Measurements from ENCODE around the gene TFR2. TPM values are rescaled to one million over a fixed set of nuclear protein-coding genes. Genes with fewer than 3 reads are reported as not detected.

Gene TFR2
- total and polyA plus RNA-seq, 2 of the 4 experiments (the other 2 are of a cell fraction), result 0.18 to 0.50 TPM

DNA sequence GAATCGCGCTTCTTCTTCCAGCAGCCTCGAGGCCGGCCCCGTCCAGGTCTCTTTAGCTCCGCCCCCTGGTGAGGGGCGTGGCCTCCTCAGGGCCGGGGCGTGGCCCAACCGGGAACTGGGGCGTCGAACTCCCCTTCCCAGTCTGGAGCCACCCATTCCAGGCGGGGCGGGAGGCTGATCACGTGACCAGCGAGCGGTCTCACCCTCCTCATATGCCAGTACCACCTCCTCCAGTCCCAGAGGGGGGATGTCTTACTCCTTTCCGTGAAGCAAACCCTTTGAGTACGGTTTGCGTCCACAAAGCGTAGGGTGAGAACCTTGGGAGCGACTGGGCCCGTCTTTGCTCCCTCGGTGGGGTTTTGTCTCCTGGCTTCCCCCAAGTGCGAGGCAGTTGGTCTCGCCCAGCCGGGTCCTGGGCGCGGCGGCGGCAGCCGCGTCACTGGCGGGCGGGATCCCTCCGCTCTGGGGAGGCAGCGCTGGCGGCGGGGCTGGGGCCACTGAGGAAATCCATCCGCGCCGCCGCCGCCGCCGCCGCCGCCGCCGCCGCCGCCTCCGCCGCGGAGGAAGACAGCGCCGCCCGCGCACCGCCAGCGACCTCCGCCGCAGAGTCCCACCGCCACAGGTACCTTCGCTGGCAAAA lies 32.1 kb upstream of the TFR2 start, which contains the start of gene GNB2:
Gene GNB2, plus strand, starts transcription at position 439 of the 640 bp plus-strand sequence. CDS start 2,526 bp downstream, outside the sequence.
- H3K9ac ChIP-seq (ENCODE audit: low read depth, low read length), result peak within 1 kb of the TSS; percentile 98
- peak within 1 kb of the TSS; percentile 70 to 100 for H4K8ac ChIP-seq (ENCODE audit: low read depth in 2 of 2, low read length in 2 of 2)
- dilution Hi-C loops (cut with HindIII; ENCODE audit: low sequenced_read_pairs, unreplicated experiment), result no loop called here
- H3K23ac ChIP-seq (ENCODE audit: low read depth, low read length), result peak within 1 kb of the TSS; percentile 100
- DNase-seq, result peak; percentile 99
- peaks cover 9 to 26% of the 10 kb centered on the region in 2 experiments for H3K79me1 ChIP-seq (ENCODE audit: low read depth in 1 of 2, low read length in 2 of 2)
- no peaks in the 10 kb centered on the region for H3K9me3 ChIP-seq (ENCODE audit: control insufficient read depth, insufficient read depth, low read length)
- peak within 1 kb of the TSS; percentile 100 for H2AFZ ChIP-seq (replicated peaks; ENCODE audit: low read length, poor library complexity)
- peak within 1 kb of the TSS; percentile 94 for H2AK5ac ChIP-seq (ENCODE audit: low read depth, low read length)
- WGBS, 2 experiments (ENCODE audit: extremely low coverage in 2 of 2, insufficient read length in 1 of 2), result 0% methylated on average over 11 of the region's 65 CpGs; no CpG with 5 or more reads in 1 of the 2 experiments
- no TSS peak for BruUV-seq (replicated peaks)
- peak within 1 kb of the TSS; percentile 97 for H3K27ac ChIP-seq (ENCODE audit: insufficient read depth, low read length)
- H3K14ac ChIP-seq (replicated peaks; ENCODE audit: low read depth, low read length), result peak within 1 kb of the TSS; percentile 100
- intact Hi-C loops (cut with micrococcal nuclease), result loop anchor here (1.0 to 2.0 kb wide), 3 partner anchors 61 to 87 kb away; partner anchors contain the start of genes FBXO24, LRCH4, MOSPD3 and PCOLCE
- H2BK15ac ChIP-seq (ENCODE audit: low read depth, low read length), result peak within 1 kb of the TSS; percentile 100
- peak within 1 kb of the TSS; percentile 99 for H2AK9ac ChIP-seq (replicated peaks; ENCODE audit: low read depth, low read length, poor library complexity)
- peak within 1 kb of the TSS; percentile 100 for H4K91ac ChIP-seq (ENCODE audit: insufficient read depth, low read depth, low read length)
- in situ Hi-C loops (cut with MboI; ENCODE audit: low sequenced_read_pairs), result loop anchor here (10.0 kb wide), 1 partner anchor 199 kb away; the partner anchor contains the start of gene TSC22D4
- peak; percentile 86 for ATAC-seq (ENCODE audit: low read depth)
- 0 out of 2 replicates have a peak, but pooled peaks cover 2% of the 10 kb centered on the region for H3K9me1 ChIP-seq (ENCODE audit: insufficient read depth, low read length)
- ChIA-PET POLR2A (ENCODE audit: unreplicated experiment) (interaction anchor here (0.6 kb wide), 1 partner anchor 89 kb away, joined by 3 read pairs; no protein-coding TSS in a partner anchor), CTCF (interaction anchor here (0.6 kb wide), 2 partner anchors 61 kb away, joined by 3 read pairs; partner anchors contain the start of gene MOSPD3)
- peaks cover 32% of the 10 kb centered on the region for H4K20me1 ChIP-seq (ENCODE audit: insufficient read depth, low read length)
- H3K4me1 ChIP-seq (ENCODE audit: control insufficient read depth, insufficient read depth, low read length), result peaks cover 4% of the 10 kb centered on the region; the same call in 1 of the 2 replicates
- TF ChIP-seq MAFK (IDR thresholded peaks at IDR 0.05; ENCODE audit: low read depth, low read length) (no peak), RAD21 (IDR thresholded peaks at IDR 0.05; ENCODE audit: low read length) (no peak), FOS (IDR thresholded peaks at IDR 0.05; ENCODE audit: low read depth, low read length) (0 out of 2 replicates have a peak, but pooled peaks have one; percentile 16), BHLHE40 (IDR thresholded peaks at IDR 0.05; ENCODE audit: low read depth, low read length) (peak; percentile 99), CHD1 (IDR thresholded peaks at IDR 0.05; ENCODE audit: low read depth, low read length) (peak; percentile 99; the same call in 1 of the 2 replicates), POLR2A (IDR thresholded peaks at IDR 0.05; ENCODE audit: low read depth, low read length) (peak; percentile 25; the same call in 1 of the 2 replicates), MAZ (IDR thresholded peaks at IDR 0.05; ENCODE audit: borderline replicate concordance, low read depth, low read length) (peak; percentile 75; the same call in 1 of the 2 replicates), MXI1 (IDR thresholded peaks at IDR 0.05; ENCODE audit: borderline replicate concordance, low read depth, low read length) (no peak; the same call in 1 of the 2 replicates), RCOR1 (IDR thresholded peaks at IDR 0.05; ENCODE audit: insufficient replicate concordance, low read length) (peak; percentile 11), NFE2L2 (IDR thresholded peaks at IDR 0.05; ENCODE audit: low read depth, low read length) (no peak), CEBPB (IDR thresholded peaks at IDR 0.05; ENCODE audit: low read depth, low read length) (no peak), RFX5 (IDR thresholded peaks at IDR 0.05; ENCODE audit: low read depth, low read length) (no peak)
- TF ChIP-seq, protein P1, sequence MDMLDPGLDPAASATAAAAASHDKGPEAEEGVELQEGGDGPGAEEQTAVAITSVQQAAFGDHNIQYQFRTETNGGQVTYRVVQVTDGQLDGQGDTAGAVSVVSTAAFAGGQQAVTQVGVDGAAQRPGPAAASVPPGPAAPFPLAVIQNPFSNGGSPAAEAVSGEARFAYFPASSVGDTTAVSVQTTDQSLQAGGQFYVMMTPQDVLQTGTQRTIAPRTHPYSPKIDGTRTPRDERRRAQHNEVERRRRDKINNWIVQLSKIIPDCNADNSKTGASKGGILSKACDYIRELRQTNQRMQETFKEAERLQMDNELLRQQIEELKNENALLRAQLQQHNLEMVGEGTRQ (IDR thresholded peaks at IDR 0.05; ENCODE audit: low read depth, low read length), result peak; percentile 98
- peak within 1 kb of the TSS; percentile 100 for H3K56ac ChIP-seq (ENCODE audit: extremely low read depth, insufficient read depth, low read length)
- H3K4me3 ChIP-seq (ENCODE audit: insufficient read depth, low read depth, low read length), result peak within 1 kb of the TSS; percentile 85
- peak within 1 kb of the TSS; percentile 100 for H2BK20ac ChIP-seq (ENCODE audit: low read depth, low read length)
- H3K4ac ChIP-seq (ENCODE audit: low read depth, low read length), result peak within 1 kb of the TSS; percentile 100
- H4K5ac ChIP-seq (ENCODE audit: low read depth, low read length), result peak within 1 kb of the TSS; percentile 88
- peak within 1 kb of the TSS; percentile 100 for H2BK120ac ChIP-seq (ENCODE audit: low read depth, low read length)
- H3K27me3 ChIP-seq (ENCODE audit: control insufficient read depth, insufficient read depth, low read length), result no peaks in the 10 kb centered on the region
- H2BK5ac ChIP-seq (ENCODE audit: low read depth, low read length, poor library complexity, severe bottlenecking), result peak within 1 kb of the TSS; percentile 98
- peak within 1 kb of the TSS; percentile 83 for H3K4me2 ChIP-seq (ENCODE audit: low read depth, low read length)
- H3K18ac ChIP-seq (ENCODE audit: low read depth, low read length), result peak within 1 kb of the TSS; percentile 98
- H3K36me3 ChIP-seq (ENCODE audit: control insufficient read depth, insufficient read depth, low read length), result peaks cover 19% of the 10 kb centered on the region

Data from IMR-90 (cell line).